Right atrium auricular region (tissue), 2 donors: ENCODE results near the gene TBC1D2. TPM values are rescaled to one million over a fixed set of nuclear protein-coding genes. Genes with fewer than 3 reads are reported as not detected.

Experiments
- DNase-seq: peaks from one replicate; pipeline ENCODE4 v3.0.0-alpha.2; 2019; ENCODE audit warnings: low spot score
- H3K27ac ChIP-seq, 2 donors: fragments of 200-600 bp; sonication (generic); 1 replicate in 1 of 2; 2 replicates in 1 of 2; pipeline ENCODE4 v1.5.1; 2016 to 2019
- H3K27me3 ChIP-seq, 2 donors: fragments of 200-600 bp; sonication (generic); one replicate each; pipeline versions ENCODE4 v1.5.1 to v1.6.0; 2017 to 2019
- H3K36me3 ChIP-seq: fragments of 200-600 bp; sonication (generic); one replicate; pipeline ENCODE4 v1.5.1; 2016
- H3K4me1 ChIP-seq, 2 donors: fragments of 200-600 bp; sonication (generic); one replicate each; pipeline versions ENCODE4 v1.5.1 to v1.6.0; 2017 to 2019
- H3K4me3 ChIP-seq, 2 donors: fragments of 200-600 bp; sonication (generic); 1 replicate in 1 of 2; 2 replicates in 1 of 2; pipeline ENCODE4 v1.5.1; 2017 to 2019; ENCODE audit warnings: mild to moderate bottlenecking in 1 of 2, moderate library complexity in 1 of 2
- H3K9me3 ChIP-seq, 2 donors: fragments of 200-600 bp; sonication (generic); one replicate each; pipeline ENCODE4 v1.5.1; 2019
- CTCF ChIP-seq, 2 donors: fragments of 200-600 bp; sonication (generic); IDR thresholded peaks; one replicate each; pipeline ENCODE4 v1.5.1; 2019; ENCODE audit warnings: antibody characterized with exemption in 2 of 2
- total RNA-seq, 2 donors: library from RNA; depleted of rRNA; stranded (reverse); fragments of >200 nt; gene quantifications; one replicate each; pipeline ENCODE4 v1.1.0, GENCODE V29; 2016

TBC1D2 gene
- total RNA-seq, 2 donors from 2014 or later, result 2.6 to 4.6 TPM

DNA sequence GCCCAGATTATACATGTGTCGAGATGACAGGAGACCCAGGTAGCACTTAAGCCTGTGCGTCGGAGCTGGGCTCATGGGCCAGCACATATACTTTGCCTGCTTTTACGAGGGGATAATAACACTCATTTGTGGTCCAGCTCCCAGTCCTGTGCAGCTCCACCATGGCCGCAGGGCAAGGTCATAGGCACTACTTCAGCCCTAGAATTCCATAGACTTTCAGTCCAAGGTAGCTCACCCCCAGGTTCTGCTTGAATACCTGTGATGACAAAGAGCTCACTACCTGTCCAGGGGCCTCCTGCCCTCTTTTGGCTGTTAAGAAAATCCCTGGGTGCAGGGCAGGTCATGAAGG lies 64.7 kb downstream of the TBC1D2 start:
- Histone ChIP-seq H3K36me3 (no peaks in the 10 kb centered on the region), H3K27me3 (no peaks in the 10 kb centered on the region), H3K4me3 (no peak overlapping the region), H3K9me3 (no peaks in the 10 kb centered on the region), H3K4me1 (peaks cover 0 to 13% of the 10 kb centered on the region in 2 donors), H3K27ac (no peak overlapping the region)
- DNase-seq, result no peak
- no peak for TF ChIP-seq CTCF (IDR thresholded peaks at IDR 0.05)

DNA sequence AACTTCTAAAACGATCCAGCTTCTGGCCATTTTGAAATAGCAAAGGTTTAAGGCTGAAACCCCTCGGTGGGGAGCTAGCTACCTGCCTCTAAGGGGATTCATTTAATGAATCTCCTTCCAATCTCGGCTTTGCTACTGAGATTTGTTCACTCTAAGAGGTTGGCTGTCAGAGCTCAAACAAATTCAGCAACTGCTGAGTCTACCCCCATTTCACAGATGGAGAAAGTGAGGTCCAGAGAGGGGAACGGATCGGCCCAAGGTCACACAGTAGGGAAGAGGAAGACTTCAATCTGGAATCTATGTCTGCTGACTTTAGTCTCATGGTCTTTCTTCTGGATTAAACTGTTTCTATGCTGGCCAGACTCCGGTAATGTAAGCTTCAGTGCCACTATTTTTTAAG lies 66.0 kb downstream of the TBC1D2 start:
- H3K36me3 ChIP-seq, result no peaks in the 10 kb centered on the region
- no peak overlapping the region for H3K27ac ChIP-seq
- DNase-seq, result no peak
- H3K4me1 ChIP-seq, result peaks cover 0 to 13% of the 10 kb centered on the region in 2 donors
- TF ChIP-seq CTCF (IDR thresholded peaks at IDR 0.05), result no peak
- H3K27me3 ChIP-seq, result no peaks in the 10 kb centered on the region
- no peaks in the 10 kb centered on the region for H3K9me3 ChIP-seq
- H3K4me3 ChIP-seq, result no peak overlapping the region

GRCh38 chr9:98187926-98188325 lies 67.5 kb downstream of the TBC1D2 start:
- DNase-seq, result no peak
- no peak for TF ChIP-seq CTCF (IDR thresholded peaks at IDR 0.05)
- no peak overlapping the region for H3K4me3 ChIP-seq
- H3K27ac ChIP-seq, result no peak overlapping the region
- no peaks in the 10 kb centered on the region for H3K36me3 ChIP-seq
- H3K9me3 ChIP-seq, result no peaks in the 10 kb centered on the region
- no peaks in the 10 kb centered on the region for H3K27me3 ChIP-seq
- H3K4me1 ChIP-seq, result peaks cover 0 to 9% of the 10 kb centered on the region in 2 donors

DNA sequence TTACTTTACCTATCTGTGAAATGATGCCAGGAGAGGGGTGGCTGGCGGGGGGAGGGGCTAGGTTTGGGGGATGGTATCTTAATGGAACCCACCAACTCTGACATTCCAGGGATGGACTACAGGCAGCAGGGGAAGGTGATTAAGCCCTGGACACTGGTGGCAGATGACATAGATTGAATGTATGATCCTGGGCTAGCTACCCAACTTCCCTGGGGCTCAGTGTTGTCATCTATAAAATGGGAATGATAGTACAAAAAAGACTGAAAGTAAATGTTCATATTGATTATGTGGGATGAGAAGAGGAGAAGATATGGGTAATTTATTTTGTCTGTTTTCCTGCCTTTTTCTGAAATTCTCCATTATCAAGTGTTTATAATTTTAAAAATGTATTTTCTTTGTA lies 69.2 kb downstream of the TBC1D2 start:
- no peaks in the 10 kb centered on the region for H3K36me3 ChIP-seq
- H3K4me3 ChIP-seq, result no peak overlapping the region
- H3K9me3 ChIP-seq, result no peaks in the 10 kb centered on the region
- TF ChIP-seq CTCF (IDR thresholded peaks at IDR 0.05), result no peak
- no peaks in the 10 kb centered on the region for H3K4me1 ChIP-seq
- no peak overlapping the region for H3K27ac ChIP-seq
- no peak for DNase-seq
- H3K27me3 ChIP-seq, result no peaks in the 10 kb centered on the region

GRCh38 chr9:98185611-98186171 lies 69.8 kb downstream of the TBC1D2 start:
- Histone ChIP-seq H3K4me3 (no peak overlapping the region), H3K27me3 (no peaks in the 10 kb centered on the region), H3K9me3 (no peaks in the 10 kb centered on the region), H3K27ac (no peak overlapping the region), H3K4me1 (no peaks in the 10 kb centered on the region), H3K36me3 (no peaks in the 10 kb centered on the region)
- no peak for DNase-seq
- TF ChIP-seq CTCF (IDR thresholded peaks at IDR 0.05), result no peak

DNA sequence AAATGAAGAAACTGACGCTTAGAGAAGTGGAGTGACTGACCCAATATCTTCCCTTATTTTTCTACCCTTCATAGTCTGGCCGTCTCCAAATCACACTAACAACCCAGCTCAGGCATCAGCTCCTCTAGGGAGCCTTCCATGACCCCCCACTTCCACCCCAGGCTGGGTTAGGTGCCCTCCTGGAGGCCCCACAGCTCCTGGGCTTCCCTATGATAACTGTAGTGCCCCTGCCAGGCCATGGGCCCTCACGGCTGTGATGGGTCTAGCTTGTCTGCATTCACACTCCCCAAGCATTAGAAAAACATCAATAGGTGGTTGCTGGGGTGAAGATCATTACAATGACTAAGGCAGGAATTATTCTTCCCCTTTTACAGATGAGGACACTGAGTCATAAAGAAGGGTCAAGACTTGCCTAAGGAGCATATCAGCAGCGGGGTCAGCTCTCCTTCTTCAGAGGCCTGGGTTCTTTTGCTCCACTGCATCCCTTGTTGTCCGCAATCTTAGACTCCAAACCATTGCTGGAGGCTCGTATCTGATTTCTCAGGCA lies 70.4 kb downstream of the TBC1D2 start:
- TF ChIP-seq CTCF (IDR thresholded peaks at IDR 0.05), result no peak
- no peaks in the 10 kb centered on the region for H3K9me3 ChIP-seq
- H3K27me3 ChIP-seq, result no peaks in the 10 kb centered on the region
- no peaks in the 10 kb centered on the region for H3K36me3 ChIP-seq
- H3K27ac ChIP-seq, result no peak overlapping the region
- no peaks in the 10 kb centered on the region for H3K4me1 ChIP-seq
- no peak overlapping the region for H3K4me3 ChIP-seq
- no peak for DNase-seq
